Renal cortical epithelial cell (primary cell): ENCODE data around the gene DAO. TPM values are rescaled to one million over a fixed set of nuclear protein-coding genes. Genes with fewer than 3 reads are reported as not detected.
A peak's percentile ranks its signal among the peaks of the same experiment; 100 is the strongest.

Experiments
- DNase-seq: peaks from one replicate; pipeline ENCODE4 v3.0.0-alpha.2; 2011; ENCODE audit warnings: low read depth
- total RNA-seq: library from RNA; depleted of rRNA; stranded (reverse); fragments of >200 nt; gene quantifications from 2 replicates; pipeline ENCODE4 v1.2.3, GENCODE V29; 2014

The DAO gene
- total RNA-seq, 1 donor from 2014 or later, result not detected

DNA sequence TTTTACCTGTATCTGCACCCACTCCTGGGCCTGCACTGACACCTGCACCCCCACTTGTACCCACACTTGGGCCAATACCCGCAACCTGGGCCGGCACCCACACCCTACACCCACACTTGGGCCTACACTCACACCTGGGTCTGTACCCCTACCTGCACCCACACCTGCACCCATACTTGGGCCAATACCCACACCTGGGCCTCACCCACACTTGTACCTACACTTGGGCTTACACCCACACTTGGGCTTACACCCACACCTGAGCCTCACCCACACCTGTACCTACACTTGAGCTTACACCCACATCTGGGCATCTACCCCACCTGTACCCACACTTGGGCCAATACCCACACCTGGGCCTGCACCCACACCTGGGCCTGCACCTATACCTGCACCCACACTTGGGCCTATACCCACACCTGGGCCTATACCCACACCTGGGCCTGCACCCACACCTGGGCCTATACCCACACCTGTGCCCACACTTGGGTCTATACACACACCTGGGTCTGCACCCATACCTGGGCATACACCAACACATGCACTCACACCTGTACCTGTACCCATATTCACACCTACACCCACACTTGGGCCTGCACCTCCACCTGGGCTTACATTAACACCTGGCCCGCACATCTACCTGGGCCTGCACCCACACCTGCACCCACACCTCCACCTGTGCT, 39.2 kb downstream of the DAO start:
- DNase-seq, result no peak

DNA sequence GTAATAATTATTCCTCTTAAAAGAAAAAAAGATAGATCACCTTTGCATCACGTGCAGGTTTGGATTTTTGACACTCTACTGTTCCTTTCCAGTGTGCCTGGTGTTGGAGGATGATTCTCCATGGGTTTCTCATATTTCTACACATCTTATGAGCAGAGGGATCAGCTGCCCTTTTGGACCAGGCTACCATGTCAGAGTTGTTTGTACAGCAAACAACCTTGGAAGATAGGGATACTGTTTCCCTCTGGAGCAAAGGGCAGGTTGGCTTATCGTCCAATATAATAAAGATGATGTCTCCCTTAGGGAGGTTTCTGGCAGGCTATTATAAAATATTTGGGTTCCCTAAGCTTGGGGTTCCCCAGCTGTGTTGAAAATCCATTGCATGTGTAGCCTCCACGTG, 42.1 kb downstream of the DAO start:
- no peak for DNase-seq

DNA sequence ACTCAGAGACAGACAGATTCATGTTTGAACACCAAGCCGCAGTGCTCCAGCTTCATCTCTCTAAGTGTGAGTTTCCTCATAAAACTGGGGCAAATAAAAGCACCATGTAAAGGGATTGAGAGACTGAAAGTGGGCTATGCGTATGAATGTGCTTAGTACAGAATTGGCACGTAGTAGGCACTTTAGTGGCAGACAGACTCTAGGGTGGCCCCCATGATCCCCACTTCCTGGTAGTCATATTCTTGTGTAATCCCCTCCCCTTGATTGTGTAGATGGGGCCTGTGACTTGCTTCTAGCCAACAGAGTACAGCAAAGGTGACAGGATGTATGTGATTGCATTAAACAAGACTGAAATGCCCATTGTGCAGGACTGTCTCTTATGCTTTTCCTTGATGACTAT, 43.0 kb downstream of the DAO start:
- no peak for DNase-seq

DNA sequence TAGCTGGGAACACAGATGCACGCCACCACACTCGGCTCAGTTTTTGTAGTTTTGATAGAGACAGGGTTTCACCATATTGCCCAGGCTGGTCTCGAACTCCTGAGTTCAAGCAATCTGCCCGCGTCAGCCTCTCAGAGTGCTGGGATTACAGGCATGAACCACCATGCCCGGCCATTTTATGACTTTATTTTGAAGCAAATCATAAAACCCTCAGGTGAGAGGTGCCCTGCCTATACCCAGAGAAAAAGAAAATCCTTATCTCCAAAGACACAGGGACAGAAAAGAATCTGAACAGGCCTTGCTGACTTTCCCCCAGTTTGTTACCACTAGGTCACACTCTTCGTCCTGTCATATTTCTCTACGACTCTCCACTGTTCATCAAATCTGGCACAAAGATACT, 48.8 kb downstream of the DAO start:
- DNase-seq, result no peak

DNA sequence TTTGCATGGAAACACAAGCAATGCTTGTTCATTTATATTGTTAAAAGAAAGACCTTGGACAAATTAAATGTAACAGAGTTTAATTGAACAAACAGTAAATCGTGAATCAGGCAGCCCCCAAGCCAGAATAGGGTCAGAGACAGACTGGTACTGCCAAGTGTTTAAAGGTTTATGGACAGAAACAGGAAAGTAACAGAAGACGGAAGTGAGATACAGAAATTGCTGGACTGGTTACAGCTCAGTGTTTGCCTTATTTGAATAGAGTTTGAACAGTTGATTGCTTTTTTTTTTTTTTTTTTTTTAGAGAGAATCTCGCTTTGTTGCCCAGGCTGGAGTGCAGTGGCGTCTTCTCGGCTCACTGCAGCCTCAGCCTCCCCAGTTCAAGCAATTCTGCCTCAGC, 50.3 kb downstream of the DAO start:
- DNase-seq, result no peak

DNA sequence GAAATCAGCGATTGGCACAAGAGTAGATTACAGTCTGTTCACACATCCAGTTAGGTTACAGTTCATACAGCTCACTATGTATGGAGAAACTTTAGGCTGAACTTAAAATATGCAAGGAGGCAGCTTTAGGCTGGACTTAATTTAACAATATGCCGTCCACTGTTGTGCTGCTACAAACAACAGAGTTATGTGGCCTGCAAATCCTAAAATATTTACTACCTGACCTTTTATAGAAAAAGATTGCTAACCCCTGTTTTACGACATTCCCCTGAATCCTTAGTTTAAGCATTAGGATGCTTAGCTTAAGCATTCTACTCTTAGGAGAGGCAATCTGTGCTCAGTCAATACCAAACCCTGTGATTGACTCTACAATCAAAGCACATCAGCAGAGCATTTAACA, 50.9 kb downstream of the DAO start:
- no peak for DNase-seq

DNA sequence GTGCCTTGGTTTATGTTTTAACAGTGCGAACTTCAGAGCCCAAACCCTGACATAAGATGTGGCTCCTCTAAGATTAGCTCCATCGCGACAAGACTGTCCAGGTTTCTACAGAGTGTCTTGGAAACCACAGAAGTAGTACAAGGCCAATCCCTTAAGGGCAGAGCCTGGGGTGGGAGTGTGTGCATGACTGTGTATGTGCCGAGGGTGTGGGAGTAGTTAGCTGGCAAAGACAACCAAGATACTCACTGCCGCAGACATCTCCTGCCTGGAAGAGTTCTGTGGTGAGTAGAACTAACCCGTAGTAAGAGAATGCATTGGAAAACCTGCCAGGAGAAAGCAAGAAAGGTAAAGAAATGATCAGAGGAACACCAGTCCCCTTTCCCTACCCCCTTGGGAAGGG, 54.1 kb downstream of the DAO start:
- DNase-seq, result no peak

DNA sequence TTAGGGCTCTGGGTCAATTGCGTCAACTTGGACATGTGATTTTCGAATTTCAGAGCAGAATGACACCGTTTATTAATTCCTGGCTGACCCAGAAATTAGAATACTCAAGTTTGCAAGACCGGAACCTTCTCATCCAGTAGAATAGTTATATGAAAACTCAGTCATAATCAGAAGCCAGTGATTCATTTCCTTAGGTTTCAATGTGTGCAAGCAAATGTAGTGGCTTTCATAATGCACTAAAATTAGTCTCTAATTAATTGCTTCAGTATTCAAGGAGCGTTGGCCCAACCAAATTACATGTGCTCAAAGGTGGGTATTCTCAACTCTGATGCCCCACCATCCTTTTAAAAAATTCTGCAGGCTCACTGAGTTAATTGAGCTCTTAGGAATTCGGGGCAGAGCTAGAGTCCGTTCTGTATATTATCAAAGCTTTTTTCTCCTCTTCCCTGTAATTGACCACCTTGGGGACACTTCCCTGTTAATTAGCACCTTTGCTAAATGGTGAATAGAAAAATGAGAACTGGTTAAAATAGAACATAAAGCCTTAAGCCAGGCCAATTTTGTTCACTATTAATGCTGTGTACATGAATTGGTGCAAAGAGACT, 55.4 kb downstream of the DAO start:
- DNase-seq, result no peak

DNA sequence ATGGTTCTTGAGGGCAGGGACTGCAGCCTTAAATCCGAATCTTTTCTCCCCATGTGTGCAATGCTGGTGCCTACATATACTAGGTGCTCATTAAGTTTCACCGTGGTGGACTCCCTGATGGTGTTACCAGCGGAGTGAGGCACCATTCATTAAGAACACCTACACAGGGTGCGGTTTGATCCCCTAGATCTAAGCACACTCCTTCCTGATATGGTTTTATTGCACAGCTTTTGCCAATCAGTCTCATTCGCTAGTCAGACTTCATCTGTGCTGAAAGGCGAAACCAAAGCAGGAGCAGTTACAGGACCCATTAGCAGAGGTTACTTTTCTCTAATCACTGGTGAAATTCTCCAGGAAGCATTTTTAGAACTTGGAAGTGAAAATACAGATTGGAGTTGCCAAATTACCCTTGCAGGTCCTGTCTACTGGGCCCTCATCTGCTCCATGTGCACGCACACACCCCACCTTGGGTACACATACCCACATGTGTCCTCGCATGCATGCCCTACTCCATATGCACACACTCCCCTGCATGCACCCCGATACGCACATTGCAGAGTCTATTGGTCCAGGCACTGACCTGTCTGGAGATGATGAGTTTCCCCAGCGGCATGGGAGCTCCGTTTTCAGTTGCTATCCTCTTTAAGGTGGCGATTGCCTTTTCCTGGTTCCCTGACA, 58.5 kb downstream of the DAO start:
- no peak for DNase-seq

DNA sequence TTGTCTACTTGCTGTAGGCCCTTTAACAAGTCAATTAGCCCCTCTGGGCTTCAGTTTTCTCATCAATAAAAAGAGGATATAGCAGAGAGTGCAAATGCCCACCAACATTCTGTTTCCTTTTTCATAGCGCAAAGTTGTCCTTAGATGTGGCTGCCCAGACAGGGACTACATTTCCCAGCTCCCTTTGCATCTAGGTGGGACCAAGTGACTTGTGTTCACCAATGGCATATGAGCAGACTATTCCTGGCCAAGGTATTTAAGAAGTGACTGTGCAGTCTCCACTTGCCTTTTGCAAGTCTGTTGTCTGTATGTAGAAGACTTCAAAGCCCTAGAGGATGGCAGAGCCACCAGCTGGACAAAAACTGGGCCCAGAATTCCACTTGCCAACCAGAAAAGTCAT, 59.7 kb downstream of the DAO start:
- DNase-seq, result peak; percentile 22

DNA sequence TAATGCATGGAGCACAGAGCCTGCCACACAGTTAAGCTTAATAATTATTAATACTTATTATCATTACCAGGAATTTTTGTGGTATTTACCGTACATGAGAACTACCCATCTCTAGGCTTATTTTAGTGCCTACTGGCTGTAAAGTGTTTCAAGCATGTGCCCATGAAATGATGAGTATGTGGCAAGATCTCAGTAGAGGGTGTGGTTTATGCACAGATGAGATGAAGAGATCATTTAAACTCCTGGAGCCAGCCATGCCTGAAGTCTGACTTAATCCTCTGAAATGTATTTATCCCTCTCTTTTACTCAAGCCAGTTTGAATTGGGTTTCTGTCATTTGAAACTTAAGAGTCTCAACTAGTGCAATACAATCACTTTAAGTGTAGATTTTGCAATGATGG, 60.2 kb downstream of the DAO start:
- DNase-seq, result no peak

DNA sequence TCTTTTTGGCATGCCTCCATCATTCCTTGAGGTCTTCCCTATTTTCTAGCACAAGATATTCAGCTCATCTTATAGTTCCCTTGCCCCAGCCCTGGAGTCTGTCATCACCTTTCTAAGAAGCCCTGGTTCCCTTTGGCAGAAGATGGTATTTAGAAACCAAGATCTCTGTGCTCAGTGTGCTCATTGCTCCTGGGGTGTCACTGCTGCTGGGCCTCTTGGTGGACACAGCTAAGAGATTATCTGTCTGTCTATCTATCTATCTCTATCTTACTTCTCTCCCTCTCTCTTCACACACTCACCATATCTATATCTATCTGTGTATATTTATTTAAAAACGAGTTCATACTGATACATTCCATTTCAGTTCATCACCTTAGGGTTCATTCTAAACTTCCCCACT, 67.2 kb downstream of the DAO start:
- no peak for DNase-seq

DNA sequence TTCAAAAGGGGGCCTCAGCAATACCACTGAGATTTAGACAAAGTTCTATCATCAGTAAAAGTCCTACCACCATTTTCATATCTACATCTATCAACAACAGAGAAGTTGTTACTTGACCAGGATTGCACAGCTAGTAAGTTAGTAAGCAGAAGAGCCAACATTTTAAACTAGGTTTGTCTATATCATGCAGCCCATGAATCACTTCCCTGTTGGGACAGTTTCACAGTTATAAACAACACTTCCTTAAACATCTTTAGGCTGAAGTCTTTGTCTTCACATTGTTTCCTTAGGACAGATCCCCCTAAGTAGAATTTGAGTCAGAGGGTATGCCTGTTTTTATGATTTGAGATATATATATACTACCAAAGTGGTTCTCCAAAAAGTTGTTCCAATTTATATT, 68.5 kb downstream of the DAO start:
- no peak for DNase-seq

DNA sequence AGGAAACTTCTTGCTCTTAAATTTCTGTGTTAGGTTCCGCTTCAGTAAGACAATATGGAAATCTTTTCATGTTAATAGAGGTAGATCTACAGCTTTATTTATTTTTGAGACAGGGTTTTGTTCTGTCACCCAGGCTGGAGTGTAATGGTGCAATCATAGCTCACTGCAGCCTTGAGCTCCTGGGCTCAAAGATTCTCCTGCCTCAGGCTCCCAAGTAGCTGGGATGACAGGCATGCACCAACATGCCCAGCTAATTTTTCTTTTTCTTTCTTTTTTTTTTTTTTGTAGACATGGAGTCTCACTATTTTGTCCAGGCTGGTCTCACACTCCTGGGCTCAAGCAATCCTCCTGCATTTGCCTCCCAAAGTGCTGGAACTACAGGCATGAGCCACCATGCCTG, 70.1 kb downstream of the DAO start:
- DNase-seq, result no peak

Other genes with a start within 250 kb of the DAO start
- 0.35 and 2.3 TPM in 2 replicates for gene SELPLG, start 246.2 kb upstream of the DAO start, total RNA-seq
- gene CORO1C, start 148.6 kb upstream of the DAO start, total RNA-seq, result 215 and 235 TPM in 2 replicates
- gene SSH1, start 22.5 kb upstream of the DAO start, total RNA-seq, result 7.8 and 17.0 TPM in 2 replicates
- not detected in 2 replicates for gene SVOP, start 141.0 kb downstream of the DAO start, total RNA-seq
- 6.9 and 10.9 TPM in 2 replicates for gene USP30, start 172.5 kb downstream of the DAO start, total RNA-seq
- gene ALKBH2, start 213.4 kb downstream of the DAO start, total RNA-seq, result 13.9 and 19.6 TPM in 2 replicates
- 21.5 and 27.1 TPM in 2 replicates for gene UNG, start 217.5 kb downstream of the DAO start, total RNA-seq
- gene ACACB, start 236.5 kb downstream of the DAO start, total RNA-seq, result 1.9 and 8.9 TPM in 2 replicates